Stimulated activated CD8-positive, alpha-beta memory T cell treated with anti-CD3 and anti-CD28 coated beads, Interleukin-4, amount 100 ng/mL, for 24 hours (primary cell): Measurements from ENCODE around the gene G6PC2.
"Not testable (repeated sequence)": the region's sequence is repeated elsewhere in the genome, so short reads cannot be mapped to it uniquely, and the experiment has no call there.

Experiments used
- DNase-seq: peaks from one replicate; pipeline ENCODE4 v3.0.0-alpha.2; 2020; ENCODE audit warnings: low read depth

The G6PC2 gene

GRCh38 chr2:168904358-168904757 lies 3.3 kb downstream of the G6PC2 start:
- DNase-seq = no peak

DNA sequence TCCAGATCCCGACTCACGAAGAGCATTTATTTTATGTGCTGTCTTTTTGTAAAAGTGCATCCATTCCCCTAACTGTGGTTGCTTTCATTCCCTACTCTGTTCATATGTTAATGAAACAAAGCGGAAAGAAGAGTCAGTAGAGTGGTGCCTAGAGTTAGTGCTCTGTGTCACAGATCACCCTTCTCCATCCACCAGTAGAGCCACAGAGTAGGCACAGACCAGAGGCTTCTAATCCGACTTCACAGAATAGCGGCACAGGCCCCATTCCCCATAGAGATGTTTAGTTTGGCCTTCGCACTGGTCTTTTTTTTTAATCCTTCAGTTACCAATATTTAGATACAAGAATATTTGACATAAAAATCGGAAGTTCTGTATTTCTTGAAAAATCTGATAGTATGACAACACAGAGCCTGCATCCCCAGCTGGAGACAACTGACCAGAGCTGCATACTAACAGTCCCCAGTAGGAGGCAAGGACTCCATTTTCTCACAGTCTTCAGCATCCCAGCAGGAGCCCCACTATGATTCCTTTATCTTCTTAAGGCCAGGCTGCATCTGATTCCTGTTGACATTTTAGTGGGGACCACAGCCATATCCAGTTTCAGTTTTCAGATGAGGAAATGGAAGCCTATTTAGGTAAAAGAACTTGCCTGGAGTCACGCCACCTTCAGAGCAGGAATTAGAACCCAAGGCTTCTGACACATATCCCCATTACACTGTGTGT lies 7.0 kb downstream of the G6PC2 start:
- no peak for DNase-seq

DNA sequence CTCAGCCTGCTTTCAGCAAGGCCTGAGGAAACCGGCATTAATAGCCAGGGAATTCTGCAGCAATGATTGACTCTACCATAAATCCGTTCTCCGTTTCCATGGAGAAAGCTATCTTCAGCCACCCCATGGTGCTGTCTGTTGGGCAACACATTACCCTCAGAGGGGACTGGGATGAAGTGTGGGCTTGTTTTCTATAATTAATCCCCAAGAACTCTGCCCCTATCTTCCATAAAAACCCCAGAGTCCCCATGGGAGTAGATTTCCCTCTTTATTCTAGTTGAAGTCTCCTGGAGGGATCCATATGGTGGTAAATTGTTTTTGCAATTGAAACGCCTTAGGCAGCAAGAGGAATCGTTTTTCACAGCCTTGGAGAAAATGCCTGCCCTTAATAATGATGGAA lies 9.2 kb downstream of the G6PC2 start:
- DNase-seq = no peak

DNA sequence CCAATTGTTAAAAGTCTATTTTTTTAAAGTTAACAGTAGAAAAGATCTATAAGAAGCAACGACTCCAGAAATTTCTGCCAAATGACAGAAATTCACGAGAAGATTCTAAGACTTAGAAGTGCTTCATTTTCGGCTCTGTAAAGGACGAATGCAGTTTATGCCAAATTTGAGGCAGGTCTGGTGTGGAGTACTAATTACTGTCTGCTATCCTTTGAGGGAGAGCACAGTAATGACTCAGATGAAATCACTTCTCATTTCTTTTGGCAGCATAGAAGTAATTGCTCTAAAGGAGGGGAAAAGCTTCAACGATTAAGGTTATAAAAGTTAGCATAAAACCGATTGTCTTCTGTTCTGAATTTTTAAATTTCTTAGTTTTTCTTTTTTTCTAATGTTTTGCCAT lies 11.4 kb downstream of the G6PC2 start:
- DNase-seq = no peak

- no peak for DNase-seq
Observed at GRCh38 chr2:168912901-168913369, 11.8 kb downstream of the G6PC2 start.

DNA sequence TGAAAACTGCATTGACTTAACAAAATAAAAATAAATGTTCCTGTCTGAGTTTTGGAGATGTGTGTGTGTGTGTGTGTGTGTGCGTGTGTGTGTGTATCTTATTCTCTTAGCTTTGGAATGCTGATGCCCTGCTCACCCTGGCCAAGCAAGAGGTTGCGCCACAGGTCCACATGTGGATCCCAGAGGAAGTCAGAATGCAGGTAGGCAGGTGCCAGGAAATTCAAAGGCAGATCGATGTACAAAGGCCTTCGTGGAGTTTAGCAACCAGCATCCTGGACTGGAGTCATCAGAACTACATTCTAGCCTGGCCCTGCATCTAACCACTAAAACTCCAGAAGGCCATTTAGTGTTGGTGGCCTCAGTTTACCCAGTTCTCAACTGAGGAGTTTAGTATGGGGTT lies 12.4 kb downstream of the G6PC2 start:
- no peak for DNase-seq

DNA sequence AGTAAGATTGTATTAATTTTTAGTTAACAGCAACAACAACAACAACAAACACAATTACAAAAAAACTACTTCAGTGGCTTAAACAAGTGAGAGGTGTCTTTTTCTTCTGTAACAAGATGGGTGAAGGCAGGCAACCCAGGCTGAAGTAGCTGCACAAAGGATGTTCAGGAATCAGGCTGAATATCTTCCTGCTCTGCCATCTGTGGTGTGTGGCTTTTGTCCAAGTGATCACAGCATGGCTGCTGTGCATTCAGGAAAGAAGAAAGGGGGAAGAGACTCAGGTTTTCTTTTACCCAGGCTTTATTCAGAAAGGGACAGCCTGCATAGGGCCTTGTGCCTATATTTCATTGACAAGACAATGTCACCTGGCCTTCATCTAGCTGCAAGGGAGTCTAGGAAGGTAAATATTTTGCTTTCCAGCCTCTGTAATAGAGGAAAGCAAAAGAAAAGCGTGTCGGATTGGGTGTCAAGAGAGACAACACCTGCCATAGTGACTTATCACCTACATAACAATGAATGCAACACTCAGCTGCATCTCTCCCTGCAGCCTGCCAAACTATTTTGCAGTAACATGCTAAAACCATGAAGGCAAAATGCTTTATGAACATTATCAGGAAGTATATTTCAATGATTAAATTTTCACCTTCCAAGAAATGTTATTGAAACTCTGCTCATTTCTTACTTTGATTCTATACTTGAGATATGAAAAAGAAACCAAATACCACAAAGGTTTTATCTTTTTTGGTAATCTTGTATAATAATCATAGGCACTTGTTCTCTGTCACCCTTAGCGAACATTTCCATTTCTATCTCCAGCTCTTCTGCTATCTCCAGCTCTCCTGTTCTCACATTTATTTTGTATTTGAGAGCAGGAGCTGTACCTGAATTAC lies 14.6 kb downstream of the G6PC2 start:
- DNase-seq = no peak

DNA sequence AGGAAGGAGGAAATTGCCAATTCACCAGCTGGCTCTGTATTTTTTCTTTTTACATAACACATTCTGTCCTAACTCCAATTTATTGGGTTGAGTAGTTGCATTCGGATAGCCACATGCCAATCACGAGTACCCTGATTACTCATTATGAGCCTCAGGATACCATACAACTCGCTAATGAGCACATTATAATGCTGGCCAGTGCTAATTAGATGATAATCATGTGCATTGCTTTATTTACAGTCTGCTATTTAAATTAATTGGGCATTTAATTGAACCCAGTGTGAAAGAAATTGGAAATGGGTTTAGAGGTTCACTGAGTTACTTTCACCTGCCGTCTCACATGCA lies 15.2 kb downstream of the G6PC2 start:
- no peak for DNase-seq

DNA sequence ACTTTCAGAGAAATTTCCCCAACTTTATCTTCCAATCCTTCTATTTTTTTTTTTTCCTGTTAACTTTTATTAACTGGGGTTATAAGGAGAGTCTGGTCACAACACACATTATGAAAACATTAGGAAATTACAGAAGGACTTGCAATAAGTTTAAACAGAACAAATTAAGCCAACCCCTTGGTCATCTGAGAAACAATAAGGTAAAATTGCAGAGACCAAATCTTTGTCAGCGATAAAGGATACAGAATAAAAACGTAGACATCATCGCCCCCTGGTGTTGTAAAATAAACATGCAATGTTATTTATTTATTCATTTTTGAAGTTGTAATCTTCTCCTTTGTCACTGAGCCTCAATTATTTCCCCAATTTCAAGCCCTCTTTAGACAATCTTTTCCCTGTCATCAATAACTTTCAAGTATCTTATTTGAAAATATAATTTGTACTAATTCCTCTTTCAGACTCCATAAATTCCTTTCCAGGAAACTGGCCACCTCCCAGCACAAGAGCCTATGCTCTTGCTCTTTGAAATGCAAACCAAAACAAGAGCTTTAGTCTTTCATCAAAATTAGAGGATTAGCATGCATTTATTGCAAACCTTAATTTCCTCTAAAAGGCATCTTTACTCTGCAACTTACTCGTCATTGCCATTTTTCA lies 19.5 kb downstream of the G6PC2 start:
- no peak for DNase-seq

- DNase-seq = no peak
Observed at GRCh38 chr2:168926621-168927386, 25.7 kb downstream of the G6PC2 start.

- DNase-seq = no peak
Observed at GRCh38 chr2:168928113-168928831, 27.2 kb downstream of the G6PC2 start.

GRCh38 chr2:168929031-168929430 lies 27.9 kb downstream of the G6PC2 start:
- DNase-seq = no peak

- no peak for DNase-seq
Observed at GRCh38 chr2:168930242-168930641, 29.2 kb downstream of the G6PC2 start.

GRCh38 chr2:168932174-168932573 lies 31.1 kb downstream of the G6PC2 start:
- not testable (repeated sequence) for DNase-seq

GRCh38 chr2:168934826-168935225 lies 33.7 kb downstream of the G6PC2 start:
- no peak for DNase-seq

DNA sequence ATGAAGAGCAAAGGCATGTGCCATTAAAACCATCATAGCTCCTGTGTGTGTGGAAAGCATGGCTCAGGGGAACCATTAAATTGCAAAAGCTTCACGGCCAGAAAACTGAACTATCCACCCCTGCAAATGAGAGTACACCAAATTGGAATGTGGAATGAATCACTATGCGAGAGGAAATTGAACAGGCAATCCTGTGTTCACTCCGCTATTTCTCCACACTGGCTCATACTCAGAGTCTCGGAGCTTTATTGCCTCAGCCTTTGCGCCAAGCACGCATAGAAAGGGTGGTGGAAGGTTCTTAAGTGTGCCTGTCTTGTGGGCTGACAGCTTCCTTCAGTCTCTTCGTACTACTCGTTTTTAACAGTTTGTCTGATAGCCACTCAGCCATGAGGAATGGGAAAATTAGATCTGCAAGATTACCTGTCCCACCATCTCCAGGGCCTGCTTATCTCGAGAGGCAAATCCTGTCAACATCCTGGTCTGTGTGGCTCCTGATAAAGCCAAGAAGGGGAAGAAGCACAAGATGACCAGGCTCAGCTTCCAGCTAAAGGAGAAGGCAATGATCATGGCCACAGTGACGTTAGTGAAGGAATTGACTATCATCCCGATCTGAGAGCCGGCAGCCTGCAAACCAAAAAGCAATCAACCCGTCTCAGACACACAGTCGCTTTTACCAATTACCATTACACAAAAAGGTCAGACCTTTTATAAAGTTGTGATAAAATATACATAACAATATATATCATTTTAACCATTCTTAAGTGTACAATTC lies 34.9 kb downstream of the G6PC2 start:
- DNase-seq = no peak

DNA sequence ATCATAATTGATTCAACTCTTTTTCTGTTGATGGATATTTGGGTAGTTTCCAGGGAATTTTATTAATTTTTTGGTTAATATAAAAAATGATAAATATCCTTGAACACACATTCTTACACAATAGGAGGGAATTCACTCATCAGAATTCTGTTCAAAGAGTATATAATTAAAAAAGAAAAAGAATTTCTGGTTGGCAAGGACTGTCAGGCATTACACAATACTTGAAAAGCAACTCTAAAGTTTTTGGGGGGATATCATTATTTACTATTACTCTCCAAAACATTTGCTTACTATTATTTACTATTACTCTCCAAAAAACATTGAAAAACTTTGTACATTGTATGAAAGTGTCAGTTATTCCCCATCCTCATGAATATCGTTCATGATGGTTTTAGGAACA lies 38.0 kb downstream of the G6PC2 start:
- no peak for DNase-seq

- no peak for DNase-seq
Observed at GRCh38 chr2:168939918-168940317, 38.8 kb downstream of the G6PC2 start.

GRCh38 chr2:168941297-168941696 lies 40.2 kb downstream of the G6PC2 start:
- DNase-seq = no peak

- DNase-seq = no peak
Observed at GRCh38 chr2:168944065-168944464, 43.0 kb downstream of the G6PC2 start.

- no peak for DNase-seq
Observed at GRCh38 chr2:168945508-168945907, 44.4 kb downstream of the G6PC2 start.
